Measurements from ENCODE around the gene WASL.

GRCh38 chr7:123712619-123713018, 36.2 kb downstream of the WASL start:
- TF ChIP-seq KDM1A (IDR thresholded peaks at IDR 0.05; ENCODE audit: low read depth) = no peak
- TF ChIP-seq CTCF (IDR thresholded peaks at IDR 0.05) = no peak
- no peak for TF ChIP-seq MAFK (IDR thresholded peaks at IDR 0.05; ENCODE audit: partially characterized antibody)
- TF ChIP-seq RCOR1 (IDR thresholded peaks at IDR 0.05; ENCODE audit: low read depth, low read length) = no peak
- TF ChIP-seq FOSL2 (IDR thresholded peaks at IDR 0.05) = no peak
- TF ChIP-seq FOSL2 (CRISPR knock-in tag; IDR thresholded peaks at IDR 0.05) = no peak
- no peak for TF ChIP-seq BCL3 (IDR thresholded peaks at IDR 0.05)
- no peak for TF ChIP-seq RAD21 (conservative IDR thresholded peaks at IDR 0.05 in 1 of 2, IDR thresholded peaks at IDR 0.05 in 1 of 2)

All from A549 (cell line).